ENCODE results near the gene SLC22A7.
"Not testable (repeated sequence)": the region's sequence is repeated elsewhere in the genome, so short reads cannot be mapped to it uniquely, and the experiment has no call there.

The SLC22A7 gene

GRCh38 chr6:43336382-43336781, 38.3 kb downstream of the SLC22A7 start:
- no peak for DNase-seq (ENCODE audit: low read depth)

- no peak for DNase-seq (ENCODE audit: low read depth)
These were observed 40.2 kb downstream of the SLC22A7 start for GRCh38 chr6:43338243-43338642.

GRCh38 chr6:43339168-43339567, 41.1 kb downstream of the SLC22A7 start:
- DNase-seq (ENCODE audit: low read depth) = no peak

- not testable (repeated sequence) for DNase-seq (ENCODE audit: low read depth)
These were observed 48.2 kb downstream of the SLC22A7 start for GRCh38 chr6:43346243-43346642.

- DNase-seq (ENCODE audit: low read depth) = no peak
These were observed 49.0 kb downstream of the SLC22A7 start for GRCh38 chr6:43347021-43347420.

GRCh38 chr6:43347444-43347843, 49.4 kb downstream of the SLC22A7 start:
- DNase-seq (ENCODE audit: low read depth) = no peak

- DNase-seq (ENCODE audit: low read depth) = not testable (repeated sequence)
These were observed 53.9 kb downstream of the SLC22A7 start for GRCh38 chr6:43351951-43352350.

All from T follicular helper cell (primary cell).